GM21390 (cell line): Measurements from ENCODE around the gene MED23.
A peak's percentile ranks its signal among the peaks of the same experiment; 100 is the strongest.
"Not testable (repeated sequence)": the region's sequence is repeated elsewhere in the genome, so short reads cannot be mapped to it uniquely, and the experiment has no call there.

Experiments used
- ATAC-seq: cut with Tn5 transposase; IDR thresholded peaks from one replicate; pipeline ENCODE4 v1.9.1; 2021; ENCODE audit not compliant: unreplicated experiment

The MED23 gene

GRCh38 chr6:131574686-131575085, 53.4 kb downstream of the MED23 start:
- no peak for ATAC-seq

- no peak for ATAC-seq
These were observed 53.9 kb downstream of the MED23 start for GRCh38 chr6:131574133-131574532.

GRCh38 chr6:131572686-131573415, 55.2 kb downstream of the MED23 start, which contains the start of gene ARG1:
ARG1 (plus strand) TSS chr6:131573226; CDS start chr6:131573283, 57 bp downstream.
- ATAC-seq, result no peak

GRCh38 chr6:131568726-131569125, 59.3 kb downstream of the MED23 start:
- ATAC-seq, result no peak

- no peak for ATAC-seq
These were observed 63.0 kb downstream of the MED23 start for GRCh38 chr6:131565056-131565455.

GRCh38 chr6:131561925-131562707, 65.9 kb downstream of the MED23 start:
- ATAC-seq, result no peak

GRCh38 chr6:131558922-131559321, 69.1 kb downstream of the MED23 start:
- no peak for ATAC-seq

- no peak for ATAC-seq
These were observed 72.0 kb downstream of the MED23 start for GRCh38 chr6:131555992-131556391.

- ATAC-seq, result no peak
These were observed 75.5 kb downstream of the MED23 start for GRCh38 chr6:131552572-131552971.

- ATAC-seq, result no peak
These were observed 76.1 kb downstream of the MED23 start for GRCh38 chr6:131551902-131552301.

- ATAC-seq, result no peak
These were observed 78.2 kb downstream of the MED23 start for GRCh38 chr6:131549811-131550210.

- ATAC-seq, result no peak
These were observed 79.6 kb downstream of the MED23 start for GRCh38 chr6:131548441-131548840.

GRCh38 chr6:131547488-131547887, 80.6 kb downstream of the MED23 start:
- ATAC-seq, result no peak

- no peak for ATAC-seq
These were observed 82.7 kb downstream of the MED23 start for GRCh38 chr6:131545317-131545716.

GRCh38 chr6:131538615-131539014, 89.4 kb downstream of the MED23 start:
- ATAC-seq, result not testable (repeated sequence)

- peak; percentile 70 for ATAC-seq
These were observed 95.4 kb downstream of the MED23 start for GRCh38 chr6:131532580-131533039.

- ATAC-seq, result not testable (repeated sequence)
These were observed 96.4 kb downstream of the MED23 start for GRCh38 chr6:131531681-131532080.

GRCh38 chr6:131530936-131531335, 97.1 kb downstream of the MED23 start:
- not testable (repeated sequence) for ATAC-seq

GRCh38 chr6:131524695-131525336, 103.2 kb downstream of the MED23 start:
- no peak for ATAC-seq

GRCh38 chr6:131523988-131524673, 103.9 kb downstream of the MED23 start:
- no peak for ATAC-seq
